ENCODE data around the gene APH1B.
"Not testable (repeated sequence)": the region's sequence is repeated elsewhere in the genome, so short reads cannot be mapped to it uniquely, and the experiment has no call there.

APH1B gene

DNA sequence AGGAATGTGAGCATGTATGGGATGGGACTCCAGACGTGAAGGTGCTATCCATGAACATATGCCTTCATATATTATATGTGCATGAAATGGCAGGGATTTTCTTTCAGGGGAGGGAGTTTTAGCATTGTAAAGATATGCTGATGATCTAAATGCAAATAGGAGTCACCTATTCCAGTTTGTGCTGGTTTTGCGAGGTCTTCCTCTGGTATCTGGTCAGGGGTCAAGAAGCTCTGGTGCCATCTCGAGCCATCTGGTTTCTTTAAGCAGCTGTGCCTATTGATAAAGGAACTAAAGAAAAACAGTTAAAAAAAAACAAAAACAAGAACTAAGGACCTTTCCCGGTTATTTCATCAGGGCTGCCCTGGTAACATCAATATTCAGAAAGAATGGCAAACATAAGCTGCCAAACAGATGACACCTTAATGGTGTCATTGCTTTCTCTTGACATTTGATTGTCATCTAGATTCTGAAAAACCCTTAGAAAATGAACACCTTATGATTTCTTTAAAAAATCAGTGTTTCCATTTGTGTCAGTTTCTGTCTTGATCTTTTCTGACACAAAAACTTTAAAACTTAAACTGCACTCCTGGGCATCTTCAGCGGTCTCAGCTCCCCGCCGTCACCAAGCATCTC is 22.7 kb downstream of the APH1B start:
- DNase-seq, result no peak

DNA sequence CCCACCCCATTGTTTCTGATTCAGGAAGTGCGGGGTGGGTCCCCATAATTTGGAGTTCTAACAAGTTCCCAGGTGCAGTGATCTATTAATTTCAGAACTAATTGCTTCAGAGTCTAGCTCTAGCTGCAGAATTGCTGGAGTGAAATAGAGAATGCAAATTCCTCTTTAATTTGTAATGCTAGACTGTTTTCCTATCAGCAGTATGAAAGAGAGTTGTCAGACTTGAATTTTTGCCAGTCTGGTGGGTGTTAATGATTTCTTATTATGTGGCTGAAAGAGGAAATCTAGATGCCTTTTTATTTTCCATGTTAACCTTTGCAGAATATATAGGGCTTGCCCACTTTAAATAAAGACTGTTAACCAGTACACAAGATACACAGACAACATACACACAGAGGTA is 23.7 kb downstream of the APH1B start:
- DNase-seq, result no peak

DNA sequence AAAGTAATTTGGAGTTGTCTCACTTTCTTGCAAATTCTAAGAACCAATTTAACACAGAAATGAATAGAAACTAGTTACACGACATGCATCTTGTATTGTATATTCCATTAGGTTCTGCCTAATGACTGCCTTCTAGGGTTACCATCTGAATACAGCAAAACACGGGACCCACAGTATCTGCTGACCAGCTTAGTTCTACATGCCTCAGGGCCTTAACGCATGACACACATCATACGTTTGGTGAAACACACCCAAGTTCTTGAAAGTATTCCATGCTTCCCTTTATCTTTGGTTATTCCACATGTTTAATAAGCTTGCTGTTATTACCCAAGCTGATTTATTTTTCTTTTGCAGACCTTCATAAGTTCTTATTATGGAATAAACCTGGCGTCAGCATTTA is 27.9 kb downstream of the APH1B start:
- DNase-seq, result no peak

DNA sequence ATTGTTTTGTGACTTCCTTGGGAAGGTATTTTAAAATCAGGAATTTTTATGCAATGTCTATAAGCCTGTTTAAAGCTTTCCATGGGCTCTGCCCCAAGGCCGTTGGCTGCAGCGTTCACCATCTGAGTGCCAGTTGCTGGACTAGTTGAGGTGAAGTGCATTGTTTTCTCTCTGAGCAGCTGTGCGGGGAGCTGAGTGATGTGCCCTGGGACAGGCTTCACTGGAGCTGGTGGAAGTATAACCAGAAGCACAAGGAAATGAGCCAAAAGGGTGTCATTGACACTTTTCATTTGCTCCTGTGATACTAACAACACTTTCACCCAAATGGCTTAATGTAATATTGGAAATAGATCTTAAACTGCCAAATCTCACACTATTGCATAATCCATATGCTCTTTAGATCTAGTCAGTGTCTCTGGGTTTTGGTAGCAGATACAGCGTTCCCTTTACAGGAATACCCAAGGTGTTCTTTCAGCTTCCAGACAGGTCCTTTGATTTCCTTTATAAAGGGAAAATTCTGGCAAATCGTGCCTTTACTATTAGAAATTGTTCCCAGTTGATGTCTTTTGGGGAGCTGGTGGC is 29.2 kb downstream of the APH1B start:
- DNase-seq, result no peak

DNA sequence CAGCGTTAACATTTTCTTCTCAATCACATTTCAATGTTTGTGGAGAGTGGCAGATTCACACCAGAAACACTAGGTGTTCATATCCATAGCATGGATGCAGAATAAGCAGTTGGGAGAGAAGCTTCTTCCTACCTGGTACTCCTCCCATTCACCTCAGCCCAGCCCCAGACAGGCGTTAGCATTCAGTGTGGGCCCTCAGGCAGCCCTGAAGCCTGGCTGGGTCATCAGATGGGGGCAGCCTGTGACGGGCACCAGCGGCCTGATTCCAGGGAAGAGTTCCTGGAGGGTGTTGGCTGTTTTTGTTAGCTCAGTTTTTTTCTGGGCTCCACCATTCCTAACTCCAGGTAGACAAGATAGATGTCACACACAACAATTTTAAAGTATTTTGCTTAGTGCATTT is 31.1 kb downstream of the APH1B start:
- DNase-seq, result no peak

DNA sequence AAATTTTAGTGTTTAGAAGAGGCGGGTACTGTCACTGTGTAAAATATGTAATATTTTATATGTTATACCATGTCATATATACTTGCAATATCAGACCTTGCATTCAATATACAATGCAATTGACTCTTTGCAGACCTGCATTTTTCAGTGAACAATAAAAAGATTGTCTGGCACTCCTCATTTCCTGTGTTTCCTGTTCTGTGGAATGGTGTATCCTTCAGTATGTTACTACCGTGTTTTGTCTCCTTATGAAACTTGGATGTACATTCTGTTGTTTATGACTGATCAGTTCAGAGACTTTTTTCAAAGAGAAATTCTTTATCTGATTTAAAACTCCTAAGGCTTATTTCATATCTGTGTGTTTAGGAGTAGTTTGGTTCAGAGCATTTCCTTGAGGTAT is 31.5 kb downstream of the APH1B start:
- DNase-seq, result no peak

DNA sequence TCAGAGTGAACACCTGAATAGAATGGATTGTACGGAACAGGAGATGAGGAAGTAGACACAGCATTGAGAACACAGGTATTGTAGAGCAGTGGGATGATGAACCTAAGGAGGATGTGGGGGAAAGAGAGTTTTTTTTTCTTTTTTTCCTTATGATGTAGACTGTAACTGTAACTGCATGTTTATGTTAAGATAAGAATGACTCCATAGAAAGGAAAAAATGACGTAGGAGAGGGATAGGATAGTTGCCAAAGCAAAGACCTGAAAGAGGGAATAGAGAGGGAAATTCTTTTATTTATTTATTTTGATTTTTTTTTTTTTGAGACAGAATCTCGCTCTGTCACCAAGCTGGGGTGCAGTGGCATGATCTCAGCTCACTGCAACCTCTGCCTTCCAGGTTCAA is 33.2 kb downstream of the APH1B start:
- DNase-seq, result no peak

DNA sequence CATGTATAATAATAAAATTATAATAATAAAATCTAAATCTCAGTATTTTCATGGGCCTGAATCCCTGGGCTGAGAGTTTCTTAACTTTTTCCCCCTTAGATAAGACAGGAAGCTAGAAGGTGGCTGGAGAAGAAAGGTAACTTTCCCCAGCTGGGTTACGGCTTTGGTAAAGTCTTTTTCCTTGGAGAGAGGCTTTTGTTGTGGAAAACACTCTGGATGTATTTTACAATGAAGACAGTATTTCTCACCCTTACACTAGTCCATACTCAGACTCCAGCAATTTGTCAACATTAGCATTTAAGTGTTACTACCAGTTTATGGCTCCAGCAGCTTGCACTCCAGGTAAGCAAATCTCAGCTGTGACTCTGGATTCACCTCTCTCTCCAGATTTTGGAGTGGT is 34.9 kb downstream of the APH1B start:
- no peak for DNase-seq

DNA sequence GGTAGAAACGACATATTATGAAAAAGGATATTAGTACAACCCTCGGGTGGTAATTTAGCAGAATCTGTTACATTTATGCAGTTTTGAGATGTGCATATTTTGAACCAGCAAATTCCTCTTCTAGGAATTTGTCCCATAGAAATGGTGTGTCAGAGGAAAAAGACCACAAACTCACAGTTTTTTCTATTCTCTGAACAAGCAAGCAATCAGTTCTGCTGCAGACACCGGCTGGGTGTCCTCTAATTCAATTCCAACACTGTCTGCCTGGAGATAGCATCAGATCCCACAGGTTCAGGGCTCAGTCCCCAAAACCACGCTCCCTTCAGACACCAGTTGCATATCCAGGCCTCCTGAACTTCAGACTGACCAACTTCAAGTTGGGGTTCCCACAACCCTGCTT is 36.4 kb downstream of the APH1B start:
- DNase-seq, result no peak

DNA sequence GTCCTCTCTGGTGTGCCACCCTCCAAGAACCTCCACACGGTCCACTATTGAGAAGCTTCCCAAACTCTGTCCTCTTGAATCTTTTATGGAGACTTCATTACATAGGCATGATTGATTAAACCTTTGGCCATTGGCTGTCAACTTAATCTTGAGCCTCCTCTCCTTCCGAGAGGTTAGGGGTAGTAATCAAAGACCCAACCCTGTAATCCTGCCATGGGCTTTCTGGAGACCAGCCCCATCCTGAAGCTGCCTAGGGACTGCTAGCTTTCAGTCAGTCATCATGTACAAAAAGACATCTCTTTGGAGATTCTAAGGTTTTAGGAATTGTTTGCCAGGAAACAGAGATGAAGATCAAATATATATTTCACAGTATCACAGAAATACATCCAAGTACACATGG is 37.0 kb downstream of the APH1B start:
- no peak for DNase-seq

DNA sequence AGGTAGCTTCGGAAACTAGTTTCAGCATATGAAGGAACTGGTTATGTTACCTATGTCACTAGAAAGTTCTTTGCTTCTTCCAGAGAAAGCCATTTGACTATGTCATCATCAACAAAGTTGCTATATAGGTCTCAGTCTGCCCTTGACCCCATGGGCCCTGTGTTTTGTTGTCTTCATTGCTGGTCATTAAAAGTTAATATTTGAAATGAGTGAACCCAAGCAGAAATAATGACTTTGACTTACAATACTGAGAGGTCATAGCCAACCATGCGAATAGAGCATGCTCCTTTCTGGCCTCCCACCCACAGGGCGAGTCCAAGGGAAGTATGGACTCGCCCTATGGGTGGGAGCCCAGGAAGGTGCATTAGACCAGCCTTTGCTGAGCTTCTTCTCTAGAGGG is 40.9 kb downstream of the APH1B start:
- no peak for DNase-seq

DNA sequence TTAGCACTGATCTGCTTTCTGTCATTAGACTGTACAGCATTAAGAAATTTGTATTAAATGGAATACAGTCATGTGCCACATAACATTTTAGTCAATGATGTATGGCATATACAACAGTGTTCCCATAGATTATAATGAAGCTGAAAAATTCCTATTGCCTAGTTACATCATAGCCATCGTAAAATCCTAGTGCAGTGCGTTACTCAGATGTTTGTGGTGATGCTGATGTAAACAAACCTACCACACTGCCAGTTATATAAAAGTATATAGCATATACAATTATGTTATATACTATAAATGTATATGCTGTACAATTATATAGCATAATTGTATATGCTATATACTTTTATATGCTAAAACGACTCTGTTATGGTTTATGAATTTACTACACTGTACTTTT is 41.7 kb downstream of the APH1B start:
- no peak for DNase-seq

DNA sequence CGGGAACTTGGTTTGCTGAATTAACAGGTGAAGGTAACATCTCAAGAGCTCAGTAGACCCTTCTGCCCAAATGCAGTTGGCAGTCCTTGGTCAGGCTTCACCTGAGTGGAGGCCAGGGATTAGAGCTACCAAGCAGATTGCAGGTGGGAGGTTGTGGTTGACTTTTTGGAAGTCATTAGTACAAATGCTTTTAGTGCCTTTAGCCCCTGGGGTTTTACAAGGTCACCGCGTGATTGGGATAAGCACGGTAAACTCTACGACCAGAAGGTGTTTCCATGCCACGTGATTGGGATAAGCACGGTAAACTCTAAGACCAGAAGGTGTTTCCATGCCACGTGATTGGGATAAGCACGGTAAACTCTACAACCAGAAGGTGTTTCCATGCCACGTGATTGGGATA is 43.0 kb downstream of the APH1B start:
- DNase-seq, result not testable (repeated sequence)

DNA sequence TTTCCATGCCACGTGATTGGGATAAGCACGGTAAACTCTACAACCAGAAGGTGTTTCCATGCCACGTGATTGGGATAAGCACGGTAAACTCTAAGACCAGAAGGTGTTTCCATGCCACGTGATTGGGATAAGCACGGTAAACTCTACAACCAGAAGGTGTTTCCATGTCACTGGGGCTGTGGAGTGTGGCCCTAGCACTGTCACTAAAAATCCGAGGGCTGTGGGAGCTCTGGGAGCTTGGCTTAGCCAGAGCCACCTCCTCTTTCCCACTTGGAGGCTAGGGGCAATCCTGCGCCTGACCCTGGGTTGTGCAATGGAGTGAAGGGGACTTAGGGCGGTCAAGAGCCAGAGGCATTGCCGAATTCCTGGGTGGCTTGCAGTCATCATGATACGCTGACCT is 43.6 kb downstream of the APH1B start:
- not testable (repeated sequence) for DNase-seq

DNA sequence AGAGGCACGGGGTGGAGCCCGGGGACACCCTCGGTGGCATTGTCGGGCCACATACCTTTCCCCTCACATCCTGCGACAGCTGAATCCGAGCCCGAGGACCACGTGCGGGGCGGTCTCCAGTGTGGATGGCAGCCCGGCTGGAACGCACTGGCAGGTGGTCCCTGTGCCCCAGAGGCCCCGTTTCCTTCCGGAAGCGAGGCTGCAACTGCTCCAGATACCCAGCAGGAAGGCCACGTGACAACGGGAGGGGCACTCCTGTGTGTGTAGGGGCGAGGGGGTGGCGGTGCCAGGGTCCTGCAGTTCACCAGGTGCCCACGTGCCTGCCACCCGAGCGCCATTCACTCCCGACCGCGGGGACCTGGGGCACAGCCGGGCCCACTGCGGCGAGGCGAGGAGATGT is 44.1 kb downstream of the APH1B start:
- no peak for DNase-seq

DNA sequence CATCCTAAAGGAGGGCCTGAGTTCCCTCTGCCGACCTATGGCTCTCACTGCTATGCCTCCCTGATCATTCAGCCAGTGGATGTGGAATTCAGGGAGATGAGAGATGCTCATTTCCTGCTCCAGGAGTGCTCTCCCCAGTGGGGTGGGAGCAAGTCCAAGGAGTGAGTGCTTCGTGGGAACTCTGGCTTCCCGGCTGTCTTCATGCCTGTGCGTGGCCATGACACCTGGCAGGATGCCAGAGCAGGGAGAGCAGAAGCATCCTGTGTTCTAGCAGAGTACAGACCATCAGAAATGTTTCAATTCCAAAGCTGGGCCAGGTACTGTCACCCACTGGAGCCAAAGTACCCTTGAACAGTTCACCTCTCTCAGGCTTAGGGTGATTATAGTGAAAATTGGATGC is 45.1 kb downstream of the APH1B start:
- no peak for DNase-seq

DNA sequence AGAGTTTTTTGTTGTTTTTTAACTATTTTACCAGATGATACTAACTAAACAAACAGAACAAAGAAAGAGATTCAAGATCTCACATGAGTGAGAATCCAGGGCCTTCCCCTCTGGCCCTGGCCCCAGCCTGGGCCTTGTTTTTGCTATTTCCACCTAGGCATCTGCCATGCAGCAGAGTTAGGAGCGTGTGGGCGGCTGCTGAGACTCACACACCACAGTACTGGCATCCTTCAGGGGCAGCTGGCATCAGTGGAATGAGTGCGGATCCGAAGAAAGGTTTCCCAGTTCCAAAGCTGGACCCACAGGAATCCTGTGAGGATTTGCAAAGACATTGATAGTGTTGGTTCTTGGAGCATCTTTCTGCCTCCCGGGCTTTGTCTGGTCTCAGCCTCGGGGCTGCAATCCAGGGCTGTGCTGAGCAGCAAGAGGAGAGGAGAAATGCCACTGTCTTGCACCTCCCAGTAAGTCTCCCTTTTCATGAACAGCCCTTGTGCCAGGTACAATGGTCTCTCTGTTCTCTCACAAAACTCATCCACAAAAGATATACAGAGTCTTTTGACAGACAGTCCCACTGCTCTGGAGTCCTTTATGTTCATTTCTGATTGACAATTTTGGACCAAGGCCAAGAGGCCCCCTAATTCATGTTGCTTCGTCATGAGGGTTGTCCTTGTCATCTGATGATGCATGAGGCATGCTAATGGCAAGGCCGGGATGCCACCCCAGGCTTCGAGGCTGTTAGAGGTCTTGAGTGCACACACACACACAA is 46.6 kb downstream of the APH1B start:
- DNase-seq, result no peak

DNA sequence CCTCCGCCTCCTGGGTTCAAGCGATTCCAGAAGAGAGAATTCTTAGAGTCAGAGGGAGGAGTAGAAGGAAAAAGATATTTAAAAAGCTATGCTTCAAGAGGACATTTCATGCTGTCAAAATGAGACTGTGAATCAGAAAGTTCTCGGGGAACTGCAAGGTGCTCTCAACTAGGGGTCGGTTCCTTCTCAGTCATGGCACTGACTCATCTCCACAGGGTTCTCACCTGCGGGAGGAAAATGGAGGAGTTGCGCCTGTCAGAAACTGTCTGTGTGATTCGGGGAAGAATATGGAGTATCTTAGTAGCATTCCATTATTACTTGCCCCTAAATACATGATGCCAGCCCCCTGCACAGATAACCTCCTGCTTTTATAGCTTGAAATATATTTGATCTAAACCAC is 47.4 kb downstream of the APH1B start:
- DNase-seq, result no peak

DNA sequence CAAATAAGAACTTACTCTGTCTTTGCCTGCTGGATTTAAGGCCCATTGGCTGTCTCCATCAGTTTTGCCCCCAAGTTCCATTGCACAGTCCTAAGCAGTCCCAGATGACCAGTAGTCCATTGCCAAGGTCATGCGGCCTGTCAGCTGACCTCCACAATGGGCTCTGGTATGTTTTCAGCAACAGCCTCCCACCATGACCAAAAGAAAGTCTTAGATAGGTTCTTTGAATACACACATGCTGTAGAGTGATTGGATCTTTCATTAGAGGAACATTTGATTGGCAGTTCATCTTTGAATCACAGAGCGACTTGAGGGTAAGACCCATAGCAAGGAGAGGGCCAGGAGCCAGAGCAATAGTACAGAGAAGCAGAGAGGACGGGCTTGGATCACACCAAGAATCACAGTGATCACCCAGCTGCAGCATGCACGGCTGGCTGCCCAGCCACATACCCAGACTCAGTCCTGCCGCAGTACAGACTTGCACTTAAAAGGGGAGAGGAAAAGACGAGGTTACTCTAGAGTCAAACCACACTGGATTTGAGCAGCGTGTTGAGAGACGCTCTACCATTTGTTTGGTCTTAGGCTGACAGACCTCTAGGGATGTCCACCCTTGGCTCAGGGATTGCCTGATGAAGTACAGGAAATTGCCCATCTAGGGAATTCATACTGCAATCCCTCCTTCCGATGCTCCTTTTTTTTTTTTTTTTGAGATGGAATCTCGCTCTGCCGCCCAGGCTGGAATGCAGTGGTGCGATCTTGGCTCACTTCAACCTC is 50.4 kb downstream of the APH1B start:
- no peak for DNase-seq

DNA sequence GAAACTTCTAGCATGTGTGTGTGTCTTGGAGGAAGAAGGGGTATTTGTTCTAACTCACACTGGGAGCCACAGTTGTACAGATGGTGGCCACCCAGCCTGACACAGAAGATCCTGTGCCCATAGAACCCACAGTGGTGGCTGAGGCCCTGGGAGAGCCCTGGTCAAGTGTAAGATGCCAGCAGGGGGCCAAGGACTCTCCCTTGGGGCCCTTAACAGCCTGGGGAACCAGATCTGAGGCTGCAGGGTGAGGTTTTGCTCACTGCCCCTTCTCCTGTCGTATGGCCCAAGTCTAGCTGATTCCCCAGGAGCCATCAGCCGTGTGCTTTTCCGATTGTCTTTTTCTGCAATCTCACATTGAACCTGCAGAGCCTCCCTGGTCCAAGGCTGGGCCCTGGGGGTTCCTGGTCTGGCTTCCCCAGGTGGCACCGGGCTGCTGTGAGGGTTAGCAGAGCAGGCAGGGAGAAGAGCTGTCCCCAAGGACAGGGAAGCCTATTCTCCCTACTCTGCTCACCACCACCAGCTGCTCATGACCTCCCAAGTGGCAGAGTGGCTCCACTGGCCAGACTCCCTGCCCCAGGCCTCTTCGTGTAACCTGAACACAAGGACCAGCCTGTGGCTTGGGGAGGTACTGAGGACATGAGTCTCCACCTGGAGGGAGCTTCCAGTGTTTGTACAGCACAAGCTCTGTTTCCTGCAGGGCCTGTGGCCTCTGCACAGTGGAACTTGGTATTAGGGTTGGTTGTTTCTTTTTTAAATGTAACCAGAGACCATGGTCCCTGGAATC is 52.4 kb downstream of the APH1B start:
- no peak for DNase-seq

DNA sequence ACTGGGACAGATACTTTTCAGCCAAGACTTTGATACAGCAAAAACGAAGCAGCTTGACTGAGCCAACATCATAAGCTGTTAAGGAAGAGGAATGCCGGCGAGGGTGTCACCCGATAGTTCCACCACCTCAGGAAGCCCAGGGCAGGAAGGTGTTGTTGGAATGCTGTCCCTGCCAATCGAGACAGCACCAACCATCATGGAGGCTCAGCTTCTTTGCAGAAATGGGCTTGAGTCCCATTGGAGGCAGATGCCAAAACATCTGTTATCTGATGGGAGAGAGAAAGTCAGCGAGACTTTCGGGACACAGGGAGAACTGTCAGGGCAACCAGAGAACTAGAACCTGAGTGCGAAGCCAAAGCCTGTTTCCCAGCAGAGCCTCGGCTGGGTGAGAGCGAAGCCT is 53.5 kb downstream of the APH1B start:
- DNase-seq, result no peak

DNA sequence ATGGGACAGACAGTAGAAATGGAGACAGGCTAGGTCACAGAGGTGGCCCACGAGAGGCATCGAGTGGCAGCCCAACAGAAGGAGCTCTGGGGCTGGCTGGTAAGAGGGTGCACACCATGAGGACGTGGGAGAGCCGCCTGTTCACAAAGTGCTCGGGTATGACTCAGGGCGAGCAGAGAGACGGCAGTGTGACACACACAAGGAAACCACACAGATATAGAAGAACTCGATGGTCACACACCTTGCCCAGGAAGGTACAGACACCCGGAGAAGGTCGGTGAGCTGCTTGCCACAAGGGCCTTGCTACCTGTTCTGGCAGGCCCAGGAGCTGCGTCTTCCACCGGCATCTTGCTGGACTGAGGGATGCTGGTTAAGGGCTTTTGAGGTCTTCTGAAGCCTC is 54.1 kb downstream of the APH1B start:
- no peak for DNase-seq

Data from SHP77 treated with DMSO at 0.1 percent for 48 hours (cell line).